ENCODE data around the gene ZNF565.
"Not testable (repeated sequence)": the region's sequence is repeated elsewhere in the genome, so short reads cannot be mapped to it uniquely, and the experiment has no call there.

ZNF565 gene

DNA sequence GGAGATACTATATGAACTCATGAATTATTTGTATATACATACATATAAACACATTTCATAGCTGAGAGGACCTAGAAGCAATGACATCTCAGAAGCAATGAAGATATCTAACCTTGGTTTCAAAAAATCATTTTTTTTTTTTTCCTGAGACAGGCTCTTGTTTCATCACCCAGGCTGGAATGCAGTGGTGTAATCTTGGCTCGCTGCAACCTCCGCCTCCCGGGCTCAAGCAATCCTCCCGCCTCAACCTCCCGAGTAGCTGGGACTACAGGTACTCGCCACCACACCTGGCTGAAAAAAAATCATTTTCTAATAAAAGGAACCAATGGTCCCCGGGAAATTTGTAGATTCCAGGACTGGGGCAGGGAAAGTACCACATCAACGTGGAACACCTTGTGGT is 4.0 kb downstream of the ZNF565 start:
- DNase-seq (ENCODE audit: low read depth), result no peak

DNA sequence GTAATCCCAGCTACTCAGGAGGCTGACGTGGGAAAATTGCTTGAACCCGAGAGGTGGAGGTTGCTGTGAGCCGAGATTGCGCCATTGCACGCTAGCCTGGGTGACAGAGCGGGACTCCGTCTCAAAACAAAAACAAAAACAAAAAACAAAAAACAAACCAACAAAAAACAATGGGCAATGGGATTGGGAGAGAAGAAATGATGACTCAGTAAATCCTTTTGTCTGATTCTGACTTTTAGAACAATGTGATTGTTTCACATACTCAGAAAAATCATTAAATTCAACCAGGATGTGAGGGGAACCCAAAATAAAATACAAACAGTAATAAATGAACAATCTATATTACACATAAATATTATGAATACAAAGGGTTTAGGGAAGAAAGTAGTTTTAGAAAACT is 5.1 kb downstream of the ZNF565 start:
- no peak for DNase-seq (ENCODE audit: low read depth)

DNA sequence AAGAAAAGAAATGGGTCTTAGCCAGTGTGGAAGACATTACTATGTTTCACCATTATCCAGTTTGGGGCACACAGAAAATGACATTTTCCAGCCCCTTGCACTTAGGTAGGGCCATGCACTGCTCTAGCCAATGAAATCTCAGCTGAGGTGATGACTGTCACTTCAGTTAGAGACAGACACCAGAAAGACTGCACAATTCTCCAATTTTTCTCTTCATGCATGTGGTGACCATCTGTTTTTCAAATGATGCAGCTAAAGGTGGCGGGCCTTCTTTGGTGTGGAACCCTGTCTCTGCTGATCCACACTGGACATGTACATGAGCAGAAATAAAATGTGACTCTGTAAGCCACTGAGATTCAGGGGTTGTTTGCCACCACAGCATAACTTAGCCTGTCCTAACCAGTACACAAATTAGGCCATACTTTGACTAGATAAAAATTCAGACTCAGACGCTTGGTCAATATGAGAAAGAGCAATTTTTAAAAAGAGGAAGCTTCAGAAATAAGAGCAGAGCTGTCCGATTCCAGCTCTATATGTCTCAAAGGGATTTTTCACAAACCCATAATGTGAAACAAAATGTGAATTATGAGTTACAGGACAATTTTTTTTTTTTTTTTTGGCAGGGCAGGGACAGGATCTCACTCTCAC is 6.7 kb downstream of the ZNF565 start:
- no peak for DNase-seq (ENCODE audit: low read depth)

DNA sequence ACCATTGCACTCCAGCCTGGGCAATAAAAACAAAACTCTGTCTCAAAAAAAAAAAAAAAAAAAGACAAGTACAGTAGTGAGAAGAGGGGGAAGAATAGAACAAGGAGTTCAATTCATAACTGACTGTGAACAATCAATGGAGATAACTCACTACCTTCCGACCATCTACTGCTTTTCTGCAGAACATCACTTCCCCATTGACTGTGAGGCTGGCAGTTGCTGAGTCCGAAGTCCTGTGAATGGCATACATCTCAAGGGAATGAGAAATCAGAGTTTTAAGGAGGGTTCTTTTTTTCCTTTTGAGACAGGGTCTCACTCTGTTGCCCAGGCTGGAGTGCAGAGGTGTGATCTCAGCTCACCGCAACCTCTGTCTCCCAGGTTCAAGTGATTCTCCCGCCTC is 11.2 kb downstream of the ZNF565 start:
- no peak for DNase-seq (ENCODE audit: low read depth)

DNA sequence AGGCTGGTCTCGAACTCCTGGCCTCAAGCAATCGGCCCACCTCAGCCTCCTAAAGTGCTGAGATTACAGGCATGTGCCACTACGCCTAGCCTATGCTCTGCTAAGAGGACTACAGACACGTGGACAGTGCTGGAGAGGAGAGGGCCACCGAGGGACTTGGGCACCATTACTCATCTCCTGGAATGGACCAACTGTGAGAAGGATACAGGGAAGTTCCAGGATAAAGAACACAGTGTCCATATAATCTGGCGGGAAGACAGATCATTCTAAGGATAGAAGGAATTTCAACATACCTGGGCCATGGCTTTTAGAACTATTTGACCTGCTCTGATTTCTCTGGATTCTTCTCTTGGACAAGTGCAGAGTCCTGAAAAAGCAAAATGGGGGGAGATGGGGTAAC is 12.8 kb downstream of the ZNF565 start:
- DNase-seq (ENCODE audit: low read depth), result no peak

DNA sequence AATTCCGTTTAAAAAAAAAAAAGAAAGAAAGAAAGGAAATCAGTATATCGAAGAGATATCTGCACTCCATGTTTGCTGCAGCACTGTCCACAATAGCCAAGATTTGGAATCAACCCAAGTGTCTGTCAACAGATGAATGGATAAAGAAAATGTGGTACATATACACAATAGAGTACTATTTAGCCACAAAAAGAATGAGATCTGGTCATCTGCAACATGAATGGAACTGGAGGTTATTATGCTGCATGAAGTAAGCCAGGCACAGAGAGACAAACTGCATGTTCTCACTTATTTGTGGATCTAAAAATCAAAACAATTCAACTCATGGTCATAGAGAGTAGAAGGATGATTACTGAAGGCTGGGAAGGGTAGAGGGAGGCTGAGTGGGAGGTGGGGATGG is 16.3 kb downstream of the ZNF565 start:
- DNase-seq (ENCODE audit: low read depth), result no peak

DNA sequence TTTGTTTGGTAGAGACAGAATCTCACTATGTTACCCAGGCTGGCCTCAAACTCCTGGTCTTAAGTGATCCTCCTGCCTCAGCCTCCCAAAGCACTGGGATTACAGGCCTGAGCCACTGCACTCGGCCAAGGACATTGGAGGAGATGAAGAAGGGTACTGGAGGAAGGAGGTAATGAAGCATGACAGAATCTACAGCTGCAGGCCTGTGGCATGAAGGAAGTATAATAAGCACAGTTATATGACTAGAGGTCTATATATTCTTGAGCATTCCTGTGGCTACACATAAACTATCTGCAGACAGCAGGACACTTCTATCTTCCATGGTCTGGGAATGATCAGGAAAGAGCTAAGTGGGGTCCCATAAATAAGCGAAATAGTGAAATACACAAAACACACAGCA is 18.2 kb downstream of the ZNF565 start:
- DNase-seq (ENCODE audit: low read depth), result no peak

DNA sequence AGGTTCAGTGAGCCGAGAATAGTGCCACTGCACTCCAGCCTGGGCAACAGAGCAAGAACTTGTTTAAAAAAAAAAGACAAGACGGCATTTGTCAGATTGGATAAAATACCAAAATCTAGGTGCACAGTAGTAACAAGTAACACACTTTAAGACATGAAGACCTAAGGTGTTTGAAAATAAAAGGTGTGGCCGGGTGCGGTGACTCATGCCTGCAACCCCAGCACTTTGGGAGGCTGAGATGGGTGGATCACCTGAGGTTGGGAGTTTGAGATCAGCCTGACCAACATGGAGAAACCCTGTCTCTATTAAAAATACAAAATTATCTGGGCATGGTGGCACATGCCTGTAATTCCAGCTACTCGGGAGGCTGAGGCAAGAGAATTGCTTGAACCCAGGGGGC is 27.7 kb downstream of the ZNF565 start:
- DNase-seq (ENCODE audit: low read depth), result not testable (repeated sequence)

DNA sequence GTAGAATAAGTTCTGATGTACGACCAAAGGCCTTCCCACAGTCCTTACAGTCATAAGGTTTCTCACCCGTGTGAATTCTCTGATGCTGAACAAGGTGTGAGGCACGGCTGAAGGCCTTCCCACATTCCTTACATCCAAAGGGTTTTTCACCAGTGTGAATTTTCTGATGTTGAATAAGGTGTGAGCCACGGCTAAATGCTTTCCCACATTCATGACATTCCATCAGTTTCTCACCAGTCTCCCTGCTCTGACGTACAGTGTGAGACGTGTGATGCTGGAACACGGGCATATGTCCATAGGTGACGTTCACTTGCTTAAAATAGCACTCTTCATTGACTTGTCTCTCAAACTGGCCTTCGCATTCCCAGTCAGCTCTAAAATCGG is 31.2 kb downstream of the ZNF565 start:
- DNase-seq (ENCODE audit: low read depth), result no peak

DNA sequence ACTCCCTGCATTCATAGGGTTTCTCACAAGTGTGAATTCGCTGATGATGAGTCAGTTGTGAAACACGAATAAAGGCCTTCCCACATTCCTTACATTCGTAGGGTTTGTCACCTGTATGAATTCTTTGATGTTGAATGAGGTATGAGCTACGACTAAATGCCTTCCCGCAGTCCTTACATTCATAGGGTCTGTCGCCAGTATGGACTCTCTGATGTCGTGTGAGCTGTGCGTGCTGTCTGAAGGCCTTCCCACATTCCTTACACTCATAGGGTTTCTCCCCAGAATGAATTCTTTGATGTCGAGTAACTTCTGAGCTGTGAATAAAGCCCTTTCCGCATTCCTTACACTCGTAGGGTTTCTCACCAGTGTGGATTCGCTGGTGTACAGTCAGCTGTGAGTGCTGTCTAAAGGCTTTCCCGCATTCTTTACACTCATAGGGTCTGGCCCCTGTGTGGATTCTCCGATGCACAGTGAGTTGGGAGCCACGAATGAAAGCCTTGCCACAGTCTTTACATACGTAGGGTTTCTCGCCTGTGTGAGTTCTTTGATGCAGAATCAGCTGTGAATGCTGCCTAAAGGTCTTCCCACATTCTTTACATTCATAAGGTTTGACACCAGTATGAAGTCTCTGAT is 31.7 kb downstream of the ZNF565 start:
- no peak for DNase-seq (ENCODE audit: low read depth)

DNA sequence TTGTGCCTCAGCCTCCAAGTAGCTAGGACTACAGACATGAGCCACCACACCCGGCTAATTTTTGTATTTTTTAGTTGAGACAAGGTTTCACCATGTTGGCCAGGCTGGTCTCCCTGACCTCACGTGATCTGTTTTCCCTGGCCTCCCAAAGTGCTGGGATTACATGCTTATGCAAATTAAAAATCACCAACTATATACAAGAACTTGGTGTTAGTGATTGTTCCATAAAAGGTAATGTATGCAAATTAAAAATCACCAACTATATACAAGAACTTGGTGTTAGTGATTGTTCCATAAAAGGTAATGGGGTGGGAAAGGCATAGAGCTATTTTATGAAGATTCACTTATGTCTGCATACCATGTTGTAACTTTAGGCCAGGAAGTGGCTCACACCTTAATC is 35.4 kb downstream of the ZNF565 start:
- not testable (repeated sequence) for DNase-seq (ENCODE audit: low read depth)

DNA sequence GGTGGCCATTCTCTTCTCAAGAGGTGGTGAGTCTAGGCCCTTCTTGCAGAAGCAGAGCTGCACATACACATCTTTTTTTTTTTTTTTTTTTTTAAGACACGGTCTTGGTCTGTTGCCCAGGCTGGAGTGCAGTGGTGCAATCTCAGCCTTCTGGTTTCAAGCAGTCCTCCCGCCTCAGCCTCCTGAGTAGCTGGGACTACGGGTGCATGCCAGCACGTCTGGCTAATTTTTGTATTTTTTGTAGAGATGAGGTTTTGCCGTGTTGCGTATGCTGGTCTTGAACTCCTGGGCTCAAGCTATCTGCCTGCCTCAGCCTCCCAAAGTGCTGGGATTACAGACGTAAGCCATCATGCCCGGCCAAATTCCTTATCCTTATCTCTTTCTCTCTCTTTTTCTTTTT is 40.6 kb downstream of the ZNF565 start:
- DNase-seq (ENCODE audit: low read depth), result not testable (repeated sequence)

DNA sequence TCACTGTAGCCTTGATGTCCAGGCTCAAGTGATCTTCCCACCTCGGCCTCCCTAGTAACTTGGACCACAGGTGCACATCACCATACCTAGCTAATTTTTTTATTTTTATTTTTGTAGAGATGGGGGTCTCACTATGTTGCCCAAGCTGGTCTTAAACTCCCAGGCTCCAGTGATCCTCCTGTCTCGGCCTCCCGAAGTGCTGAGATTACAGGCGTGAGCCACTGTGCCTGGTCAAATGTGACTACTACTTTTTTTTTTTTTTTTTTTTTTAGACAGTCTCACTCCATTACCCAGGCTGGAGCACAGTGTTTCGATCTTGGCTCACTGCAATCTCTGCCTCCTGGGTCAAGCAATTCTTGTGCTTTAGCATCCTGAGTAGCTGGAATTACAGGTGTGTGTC is 41.6 kb downstream of the ZNF565 start:
- DNase-seq (ENCODE audit: low read depth), result no peak

DNA sequence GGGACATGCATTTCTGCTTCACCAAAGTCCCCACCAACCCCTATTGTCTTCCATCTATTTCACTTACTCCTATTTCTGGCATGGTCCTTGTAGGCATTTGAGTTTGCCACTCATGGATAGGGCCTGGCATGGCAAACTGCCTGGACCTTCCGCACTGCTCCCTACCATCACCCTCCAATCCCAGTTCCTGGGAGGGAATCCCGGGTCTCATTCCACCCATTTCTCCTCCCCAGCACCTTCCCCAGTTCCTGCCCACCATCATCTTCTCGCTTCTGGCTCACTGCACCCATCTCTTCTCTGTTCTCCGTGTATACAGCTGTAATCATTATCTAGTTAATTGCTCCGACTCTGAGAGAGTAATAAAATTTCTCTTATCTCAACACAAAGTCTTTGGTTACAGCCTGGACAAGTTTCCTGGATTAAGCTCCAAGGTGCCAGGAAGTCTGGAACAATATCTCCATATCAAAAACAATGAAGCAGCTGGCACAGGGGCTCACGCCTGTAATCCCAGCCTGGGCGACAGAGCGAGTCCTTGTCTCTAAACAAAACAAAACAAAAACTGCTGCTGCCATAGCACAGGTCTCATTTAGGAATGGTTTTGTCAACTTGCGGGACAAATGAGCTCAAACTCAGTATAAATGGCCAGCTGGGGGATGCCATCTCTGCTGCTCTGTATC is 45.2 kb downstream of the ZNF565 start:
- no peak for DNase-seq (ENCODE audit: low read depth)

DNA sequence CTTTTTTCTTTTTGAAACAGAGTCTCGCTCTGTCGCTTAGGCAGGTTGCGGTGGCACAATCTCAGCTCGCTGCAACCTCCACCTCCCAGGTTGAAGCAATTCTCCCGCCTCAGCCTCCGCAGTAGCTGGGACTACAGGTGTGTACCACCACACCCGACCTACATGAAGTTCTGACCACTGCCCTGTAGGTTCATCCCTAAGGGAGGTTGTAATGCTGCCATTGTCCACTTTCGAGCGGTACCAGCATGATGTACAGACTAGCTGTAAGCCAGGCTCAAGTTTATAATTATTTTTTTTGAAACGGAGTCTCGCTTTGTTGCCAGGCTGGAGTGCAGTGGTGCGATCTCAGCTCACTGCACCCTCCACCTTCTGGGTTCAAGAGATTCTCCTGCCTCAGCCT is 50.7 kb downstream of the ZNF565 start:
- no peak for DNase-seq (ENCODE audit: low read depth)

DNA sequence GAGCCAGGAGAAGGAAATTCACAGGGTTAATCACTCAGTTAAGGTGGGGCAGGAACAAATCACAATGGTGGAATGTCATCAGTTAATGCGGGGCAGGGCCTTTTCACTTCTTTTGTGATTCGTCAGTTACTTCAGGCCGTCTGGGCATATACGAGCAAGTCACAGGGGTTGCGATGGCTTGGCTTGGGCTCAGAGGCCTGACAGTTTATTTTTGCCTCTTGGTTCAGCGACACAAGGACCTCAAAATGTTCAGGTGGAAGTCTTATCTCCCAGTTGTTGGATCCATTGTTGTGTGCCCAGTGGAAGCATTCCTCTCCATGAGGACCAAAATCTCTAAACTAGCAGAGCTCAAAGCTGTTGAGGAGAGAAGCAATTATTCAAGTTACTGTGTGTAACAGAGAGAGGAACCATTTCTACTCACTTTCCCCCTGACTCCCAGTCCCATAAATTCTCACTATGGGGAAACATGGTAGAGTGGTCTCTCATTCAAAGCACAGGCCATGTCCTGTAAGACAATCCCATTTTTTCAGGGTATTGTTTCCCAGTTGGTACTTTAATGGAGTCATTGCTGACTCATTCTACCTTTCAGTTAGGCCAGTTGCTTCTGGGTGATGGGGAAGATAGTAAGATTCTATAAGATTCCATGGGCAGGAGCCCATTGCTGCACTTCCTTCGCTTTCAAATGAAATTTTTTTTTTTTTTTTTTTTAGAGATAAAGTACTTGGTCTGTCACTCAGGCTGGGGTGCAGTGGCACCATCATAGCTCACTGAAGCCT is 53.5 kb downstream of the ZNF565 start:
- DNase-seq (ENCODE audit: low read depth), result no peak

DNA sequence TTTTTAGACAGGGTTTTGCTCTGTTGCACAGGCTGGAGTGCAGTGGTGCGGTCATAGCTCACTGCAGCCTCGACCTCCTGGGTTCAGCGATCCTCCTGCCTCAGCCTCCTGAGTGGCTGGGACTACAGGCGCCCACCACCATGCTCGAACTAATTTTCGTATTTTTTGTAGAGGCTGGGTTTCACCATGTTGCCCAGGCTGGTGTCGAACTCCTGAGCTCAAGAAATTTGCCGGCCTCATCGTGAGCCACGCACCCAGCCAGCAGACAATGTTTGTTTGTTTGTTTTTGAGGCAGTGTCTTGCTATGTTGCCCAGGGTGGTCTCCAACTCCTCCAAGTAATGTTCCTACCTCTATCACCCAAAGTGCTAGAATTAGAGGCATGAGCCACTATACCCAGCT is 61.3 kb downstream of the ZNF565 start:
- DNase-seq (ENCODE audit: low read depth), result no peak

DNA sequence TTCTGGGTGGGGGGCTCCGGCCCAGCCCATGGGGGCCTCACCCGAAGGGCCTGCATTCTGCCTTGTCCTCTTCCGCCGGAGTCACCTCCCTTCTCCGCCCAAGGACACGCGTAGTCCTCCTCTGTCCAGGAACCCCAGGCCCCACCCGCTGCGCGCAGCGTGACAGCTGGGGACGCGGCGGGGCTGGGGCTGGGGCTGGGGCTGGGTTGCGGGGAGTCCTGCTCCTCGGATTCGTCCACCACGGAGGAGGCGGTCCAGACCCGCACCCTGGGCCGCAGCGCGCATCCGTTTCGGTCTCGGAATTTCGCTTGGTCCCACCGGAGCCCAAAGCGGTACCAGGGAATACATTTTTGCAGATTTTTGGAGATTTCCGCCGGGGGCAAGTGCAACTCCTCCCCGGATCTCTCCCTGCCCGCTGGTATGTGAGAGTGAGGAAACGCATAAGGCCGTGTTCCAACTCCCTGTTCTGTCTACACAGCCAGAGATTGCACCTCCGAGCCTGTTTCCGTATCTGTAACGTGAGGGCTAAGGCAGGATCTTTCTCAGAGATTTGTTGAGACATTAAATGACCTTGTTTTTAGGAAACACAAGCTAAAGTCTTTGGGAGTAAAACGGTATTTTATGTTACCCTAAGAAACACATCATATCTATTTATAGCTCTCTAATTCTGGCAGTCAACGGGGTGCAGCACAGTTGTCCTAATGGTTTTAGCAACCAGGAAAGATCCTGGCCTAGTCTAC is 61.9 kb downstream of the ZNF565 start, which contains the start of gene COX7A1:
Gene COX7A1 (minus strand): TSS at position 96 of the 740 bp plus-strand sequence. CDS start 40 bp downstream, at position 56.
- no peak for DNase-seq (ENCODE audit: low read depth)

DNA sequence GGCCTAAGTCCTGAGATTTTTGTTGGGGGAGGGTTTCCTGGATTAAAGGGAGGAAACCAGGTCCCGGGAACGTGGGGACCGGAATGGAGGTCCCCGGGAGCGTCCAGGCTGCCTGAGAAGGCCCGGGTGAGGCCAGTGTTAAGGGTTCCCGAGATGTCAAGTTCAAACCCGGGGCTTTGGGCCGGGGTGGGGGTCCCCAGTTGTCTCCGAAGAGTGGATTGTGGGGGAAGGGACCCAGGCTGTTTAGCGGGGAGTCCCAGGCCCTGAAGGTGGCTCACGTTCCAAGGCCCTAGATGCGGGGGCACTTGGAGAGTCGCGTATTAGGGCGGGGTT is 62.5 kb downstream of the ZNF565 start:
- no peak for DNase-seq (ENCODE audit: low read depth)

DNA sequence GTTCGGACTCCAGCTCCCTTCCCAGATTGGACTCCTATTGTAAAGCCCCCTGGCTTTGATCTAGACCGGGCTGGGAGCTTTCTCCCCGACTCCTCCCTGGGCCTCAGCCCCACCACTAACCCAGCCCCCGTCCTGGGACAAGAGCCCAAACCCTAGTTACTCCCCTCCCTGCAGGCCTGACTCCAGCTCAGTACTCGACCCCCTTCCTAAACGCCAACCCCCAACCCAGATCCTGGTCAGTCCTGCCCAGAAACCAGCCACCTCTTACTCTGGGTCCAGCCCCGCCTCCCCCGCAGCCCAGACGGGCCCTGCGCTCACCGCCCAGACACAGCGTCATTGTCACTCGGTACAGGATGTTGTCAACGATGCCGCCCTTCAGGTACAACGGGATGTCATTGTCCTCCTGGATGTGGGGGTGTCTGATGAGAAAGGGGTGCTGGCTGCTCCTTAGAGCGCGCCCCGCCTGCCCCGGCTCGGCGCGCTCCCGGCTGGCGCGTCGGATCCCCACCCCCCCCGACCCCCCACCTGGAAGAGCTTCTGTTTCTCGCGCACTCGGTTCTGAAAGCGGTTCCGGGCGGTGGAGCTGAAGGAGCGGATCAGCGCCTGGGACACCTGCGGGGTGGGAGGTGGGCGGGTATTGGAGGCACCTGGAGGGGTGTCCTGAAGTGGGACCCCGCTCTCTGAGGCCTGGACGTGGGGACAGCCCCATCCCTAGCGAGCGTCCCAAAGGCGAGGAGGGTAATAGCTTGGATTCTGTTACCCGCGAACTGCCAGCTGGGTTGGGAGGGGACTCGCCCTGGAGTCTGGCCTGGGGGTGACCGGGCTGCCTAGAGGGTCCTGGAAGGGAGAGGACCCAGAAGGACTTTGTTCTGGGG is 63.1 kb downstream of the ZNF565 start:
- DNase-seq (ENCODE audit: low read depth), result no peak

DNA sequence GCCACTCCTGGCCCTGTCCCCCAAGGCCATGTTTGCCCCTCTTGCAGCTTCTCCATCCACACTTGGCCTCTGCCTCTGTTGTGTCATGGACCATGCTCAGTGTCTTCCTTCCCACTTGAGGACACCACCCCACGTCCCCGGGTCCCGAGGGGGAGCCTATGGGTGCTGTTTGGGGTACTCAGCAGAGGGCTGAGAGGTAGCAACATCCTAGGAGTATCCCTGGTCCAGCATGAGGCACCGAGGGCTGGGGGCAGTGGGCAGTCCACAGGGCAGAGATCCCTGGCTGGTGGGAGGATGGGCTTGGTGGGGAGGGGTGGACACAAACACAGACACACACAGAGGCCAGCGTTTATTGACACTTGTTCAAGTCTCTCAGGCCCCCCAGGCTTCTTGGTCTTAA is 63.9 kb downstream of the ZNF565 start:
- no peak for DNase-seq (ENCODE audit: low read depth)

Data from stimulated activated CD8-positive, alpha-beta memory T cell treated with anti-CD3 and anti-CD28 coated beads, Interleukin-15, amount 100 ng/mL, for 24 hours (primary cell).